Hepatocyte (in vitro differentiated cells): ENCODE measurements around the gene ITGB7. TPM values are rescaled to one million over a fixed set of nuclear protein-coding genes. Genes with fewer than 3 reads are reported as not detected.

Source experiments
- DNase-seq: peaks from one replicate; pipeline ENCODE4 v3.0.0-alpha.2; 2016; ENCODE audit warnings: low spot score
- H2AFZ ChIP-seq: fragments of 200-600 bp; sonication (generic); 2 replicates; pipeline ENCODE4 v1.6.0; 2016; ENCODE audit warnings: antibody characterized with exemption, mild to moderate bottlenecking
- H3K27ac ChIP-seq: fragments of 200-600 bp; sonication (generic); 2 replicates; pipeline ENCODE4 v1.5.1; 2016; ENCODE audit warnings: mild to moderate bottlenecking
- H3K27me3 ChIP-seq: fragments of 200-600 bp; sonication (generic); 2 replicates; pipeline ENCODE4 v1.6.1; 2016
- H3K36me3 ChIP-seq: fragments of 200-600 bp; sonication (generic); replicated peaks from 2 replicates; pipeline ENCODE4 v1.5.1; 2016; ENCODE audit warnings: low read depth; ENCODE audit not compliant: insufficient read depth
- H3K4me1 ChIP-seq: fragments of 200-600 bp; sonication (generic); 2 replicates; pipeline ENCODE4 v1.5.1; 2016; ENCODE audit warnings: mild to moderate bottlenecking, moderate library complexity; ENCODE audit not compliant: insufficient read depth
- H3K4me2 ChIP-seq: fragments of 200-600 bp; sonication (generic); 2 replicates; pipeline ENCODE4 v1.6.0; 2016
- H3K4me3 ChIP-seq: fragments of 200-600 bp; sonication (generic); 2 replicates; pipeline ENCODE4 v1.5.1; 2016; ENCODE audit warnings: mild to moderate bottlenecking
- H3K79me2 ChIP-seq: fragments of 200-600 bp; sonication (generic); 2 replicates; pipeline ENCODE4 v1.6.0; 2017; ENCODE audit warnings: mild to moderate bottlenecking
- H3K9me2 ChIP-seq: fragments of 200-600 bp; sonication (generic); replicated peaks from 2 replicates; pipeline ENCODE4 v1.6.0; 2017; ENCODE audit warnings: mild to moderate bottlenecking; ENCODE audit not compliant: insufficient read depth
- H3K9me3 ChIP-seq: fragments of 200-600 bp; sonication (generic); 2 replicates; pipeline ENCODE4 v1.5.1; 2016; ENCODE audit warnings: low read depth, mild to moderate bottlenecking
- H4K20me1 ChIP-seq: fragments of 200-600 bp; sonication (generic); 2 replicates; pipeline ENCODE4 v1.6.0; 2016; ENCODE audit warnings: mild to moderate bottlenecking; ENCODE audit not compliant: insufficient read depth, poor library complexity, severe bottlenecking
- EZH2 ChIP-seq: fragments of 200-600 bp; sonication (generic); IDR thresholded peaks from 2 replicates; pipeline ENCODE4 v1.6.1; 2016; ENCODE audit warnings: antibody characterized with exemption, mild to moderate bottlenecking, borderline replicate concordance
- EZH2phosphoT487 ChIP-seq: fragments of 200-600 bp; sonication (generic); IDR thresholded peaks from one replicate; pipeline ENCODE4 v1.6.1; 2018; ENCODE audit warnings: antibody characterized with exemption, mild to moderate bottlenecking, low read depth, moderate library complexity; ENCODE audit not compliant: unreplicated experiment, severe bottlenecking
- WGBS: methylation state at CpG from one replicate; pipeline ENCODE4 v1.1.6; 2016; ENCODE audit warnings: low lambda C conversion rate; ENCODE audit errors: missing lambda C conversion rate; 5-methylcytosine and 5-hydroxymethylcytosine counted together
- polyA plus RNA-seq: library from polyadenylated mRNA; unstranded; fragments of >200 nt; fragmentation: Nextera tagmentation; extraction: Ambion mirVana; gene quantifications from 2 replicates; pipeline ENCODE4 v1.2.1, GENCODE V29; 2016
- small RNA-seq: library from RNA; depleted of rRNA; stranded (forward); fragments of <200 nt; gene quantifications from one replicate; pipeline ENCODE3, GENCODE V24; 2014
- total RNA-seq: library from RNA; depleted of rRNA; stranded (reverse); fragments of >200 nt; gene quantifications from 2 replicates; pipeline ENCODE4 v1.2.3, GENCODE V29; 2014
- TF ChIP-seq, protein P1 (sequence below): fragments of 200-600 bp; sonication (generic); IDR thresholded peaks from 2 replicates; pipeline ENCODE4 v1.5.1; 2016; ENCODE audit warnings: antibody characterized with exemption, mild to moderate bottlenecking; ENCODE audit not compliant: poor library complexity

Gene ITGB7
- total and polyA plus RNA-seq, 2 experiments from 2014 or later: 0.23 TPM; not detected in 1

DNA sequence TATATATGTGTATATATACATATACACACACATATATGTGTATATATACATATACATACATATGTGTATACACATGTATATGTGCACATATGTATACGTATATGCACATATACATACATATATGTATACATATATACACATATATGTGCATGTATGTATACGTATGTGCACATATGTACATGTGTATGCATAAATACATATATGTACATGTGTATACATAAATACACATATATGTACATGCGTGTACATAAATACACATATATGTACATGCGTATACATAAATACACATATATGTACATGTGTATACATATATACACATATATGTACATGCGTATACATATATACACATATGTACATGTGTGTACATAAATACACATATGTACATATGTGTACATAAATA is 59.9 kb downstream of the ITGB7 start:
- no peak overlapping the region for H2AFZ ChIP-seq
- no peaks in the 10 kb centered on the region for H3K9me3 ChIP-seq
- no peak overlapping the region for H3K27ac ChIP-seq
- TF ChIP-seq EZH2 (no peak), EZH2phosphoT487 (no peak)
- H3K27me3 ChIP-seq: no peaks in the 10 kb centered on the region
- H3K4me1 ChIP-seq: no peaks in the 10 kb centered on the region
- H3K4me2 ChIP-seq: no peak overlapping the region
- no peaks in the 10 kb centered on the region for H3K79me2 ChIP-seq
- 95% methylated on average over 5 of the region's 5 CpGs for WGBS
- H3K4me3 ChIP-seq: no peak overlapping the region
- H3K36me3 ChIP-seq: no peaks in the 10 kb centered on the region
- no peaks in the 10 kb centered on the region for H3K9me2 ChIP-seq
- no peak for DNase-seq
- H4K20me1 ChIP-seq: no peaks in the 10 kb centered on the region

DNA sequence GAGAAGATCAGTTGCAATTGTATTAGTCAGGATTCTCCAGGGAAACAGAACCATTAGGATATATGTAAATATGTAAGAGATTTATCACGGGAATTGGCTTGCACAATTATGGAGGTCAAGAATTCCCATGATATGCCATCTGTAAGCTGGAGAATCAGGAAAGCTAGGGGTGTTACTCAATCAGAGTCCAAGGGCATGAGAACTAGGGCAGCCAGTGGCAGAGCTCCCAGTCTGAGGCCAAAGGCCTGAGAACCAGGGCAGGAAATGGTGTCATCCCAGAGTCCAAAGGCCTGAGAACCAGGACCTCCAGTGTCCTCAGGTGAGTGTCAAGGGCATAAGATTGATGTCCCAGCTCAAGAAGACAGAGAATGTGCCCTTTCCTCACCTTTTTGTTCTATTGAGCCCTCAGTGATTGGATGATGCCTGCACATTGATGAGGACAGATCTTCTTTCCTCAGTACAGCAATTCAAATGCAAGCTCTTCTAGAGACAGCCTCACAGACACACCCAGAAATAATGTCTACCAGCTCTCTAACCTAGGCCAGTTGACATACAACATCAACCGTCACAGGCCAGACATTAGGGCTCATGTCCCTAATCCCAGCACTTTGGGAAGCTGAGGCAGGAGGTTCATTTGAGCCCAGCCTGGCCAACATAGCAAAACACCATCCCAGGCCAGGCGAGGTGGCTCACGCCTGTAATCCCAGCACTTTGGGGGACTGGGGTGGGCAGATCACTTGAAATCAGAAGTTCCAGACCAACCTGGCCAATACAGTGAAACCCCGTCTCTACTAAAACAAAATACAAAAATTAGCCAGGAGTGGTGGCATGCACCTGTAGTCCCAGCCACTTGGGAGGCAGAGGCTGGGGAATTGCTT is 61.4 kb downstream of the ITGB7 start:
- no peaks in the 10 kb centered on the region for H3K36me3 ChIP-seq
- TF ChIP-seq, protein P1, sequence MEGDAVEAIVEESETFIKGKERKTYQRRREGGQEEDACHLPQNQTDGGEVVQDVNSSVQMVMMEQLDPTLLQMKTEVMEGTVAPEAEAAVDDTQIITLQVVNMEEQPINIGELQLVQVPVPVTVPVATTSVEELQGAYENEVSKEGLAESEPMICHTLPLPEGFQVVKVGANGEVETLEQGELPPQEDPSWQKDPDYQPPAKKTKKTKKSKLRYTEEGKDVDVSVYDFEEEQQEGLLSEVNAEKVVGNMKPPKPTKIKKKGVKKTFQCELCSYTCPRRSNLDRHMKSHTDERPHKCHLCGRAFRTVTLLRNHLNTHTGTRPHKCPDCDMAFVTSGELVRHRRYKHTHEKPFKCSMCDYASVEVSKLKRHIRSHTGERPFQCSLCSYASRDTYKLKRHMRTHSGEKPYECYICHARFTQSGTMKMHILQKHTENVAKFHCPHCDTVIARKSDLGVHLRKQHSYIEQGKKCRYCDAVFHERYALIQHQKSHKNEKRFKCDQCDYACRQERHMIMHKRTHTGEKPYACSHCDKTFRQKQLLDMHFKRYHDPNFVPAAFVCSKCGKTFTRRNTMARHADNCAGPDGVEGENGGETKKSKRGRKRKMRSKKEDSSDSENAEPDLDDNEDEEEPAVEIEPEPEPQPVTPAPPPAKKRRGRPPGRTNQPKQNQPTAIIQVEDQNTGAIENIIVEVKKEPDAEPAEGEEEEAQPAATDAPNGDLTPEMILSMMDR: no peak
- no peak for TF ChIP-seq EZH2
- TF ChIP-seq EZH2phosphoT487: no peak
- H3K27ac ChIP-seq: no peak overlapping the region
- H3K9me3 ChIP-seq: no peaks in the 10 kb centered on the region
- no peaks in the 10 kb centered on the region for H3K9me2 ChIP-seq
- no peak overlapping the region for H3K4me3 ChIP-seq
- no peaks in the 10 kb centered on the region for H3K27me3 ChIP-seq
- peak; percentile 62 for DNase-seq
- WGBS: 92% methylated on average over 5 of the region's 5 CpGs
- H3K79me2 ChIP-seq: no peaks in the 10 kb centered on the region
- no peak overlapping the region for H2AFZ ChIP-seq
- no peak overlapping the region for H3K4me2 ChIP-seq
- no peaks in the 10 kb centered on the region for H4K20me1 ChIP-seq
- H3K4me1 ChIP-seq: no peaks in the 10 kb centered on the region

DNA sequence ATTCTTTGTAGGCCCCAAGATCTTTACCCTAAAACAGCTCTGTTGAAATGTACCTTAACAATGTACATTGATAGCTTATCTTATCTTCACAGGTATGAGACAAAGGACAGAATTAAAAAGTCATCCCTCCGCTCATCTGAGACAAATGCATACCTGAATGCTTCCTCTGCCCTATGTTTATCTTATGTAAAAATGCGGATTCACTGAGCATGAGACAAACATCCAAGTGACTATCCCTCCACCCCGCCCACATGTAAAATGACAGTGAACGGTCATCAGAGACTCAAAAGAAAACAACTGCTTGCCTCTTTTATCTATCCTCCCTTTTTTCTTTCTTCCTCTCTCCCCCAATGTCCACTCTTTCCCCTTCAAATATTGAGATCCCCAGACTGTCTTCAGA is 63.7 kb downstream of the ITGB7 start:
- no peak for DNase-seq
- Histone ChIP-seq H3K79me2 (no peaks in the 10 kb centered on the region), H3K4me3 (no peak overlapping the region), H4K20me1 (no peaks in the 10 kb centered on the region), H3K4me1 (no peaks in the 10 kb centered on the region), H3K9me2 (no peaks in the 10 kb centered on the region), H3K36me3 (no peaks in the 10 kb centered on the region), H3K27me3 (no peaks in the 10 kb centered on the region), H3K9me3 (no peaks in the 10 kb centered on the region), H2AFZ (no peak overlapping the region), H3K4me2 (no peak overlapping the region), H3K27ac (no peak overlapping the region)
- 49% methylated on average over 4 of the region's 4 CpGs for WGBS
- TF ChIP-seq EZH2 (no peak), EZH2phosphoT487 (no peak)
- TF ChIP-seq, protein P1: no peak

Small RNA genes lying within 50 kb of the gene (small RNA-seq; reads per million reads assigned to genes)
- gene HIGD1AP1: not detected

Other genes starting within 250 kb of the ITGB7 start
- gene EIF4B, start 200.8 kb downstream of the ITGB7 start, total RNA-seq: 435 and 449 TPM in 2 replicates
- 53.5 and 65.1 TPM in 2 replicates for gene EIF4B, start 200.8 kb downstream of the ITGB7 start, polyA plus RNA-seq
- gene TNS2, start 157.2 kb downstream of the ITGB7 start, total RNA-seq: 15.9 and 16.9 TPM in 2 replicates
- 32.2 and 41.8 TPM in 2 replicates for gene TNS2, start 157.2 kb downstream of the ITGB7 start, polyA plus RNA-seq
- 19.3 and 20.9 TPM in 2 replicates for gene SPRYD3, start 127.9 kb downstream of the ITGB7 start, total RNA-seq
- gene SPRYD3, start 127.9 kb downstream of the ITGB7 start, polyA plus RNA-seq: 24.6 and 25.8 TPM in 2 replicates
- 21.8 and 25.1 TPM in 2 replicates for gene IGFBP6, start 109.6 kb downstream of the ITGB7 start, total RNA-seq
- 81.2 and 86.0 TPM in 2 replicates for gene IGFBP6, start 109.6 kb downstream of the ITGB7 start, polyA plus RNA-seq
- 18.9 and 21.8 TPM in 2 replicates for gene SOAT2, start 103.8 kb downstream of the ITGB7 start, total RNA-seq
- 28.9 and 29.4 TPM in 2 replicates for gene SOAT2, start 103.8 kb downstream of the ITGB7 start, polyA plus RNA-seq
- 13.2 and 23.2 TPM in 2 replicates for gene ZNF740, start 26.5 kb downstream of the ITGB7 start, total RNA-seq
- gene ZNF740, start 26.5 kb downstream of the ITGB7 start, polyA plus RNA-seq: 4.4 and 4.6 TPM in 2 replicates
- gene CSAD, start 26.3 kb downstream of the ITGB7 start, total RNA-seq: 14.1 and 16.8 TPM in 2 replicates
- 14.3 and 15.7 TPM in 2 replicates for gene CSAD, start 26.3 kb downstream of the ITGB7 start, polyA plus RNA-seq
- gene RARG, start 25.0 kb upstream of the ITGB7 start, total RNA-seq: 15.1 and 20.9 TPM in 2 replicates
- 24.7 and 28.1 TPM in 2 replicates for gene RARG, start 25.0 kb upstream of the ITGB7 start, polyA plus RNA-seq
- gene ESPL1, start 61.0 kb upstream of the ITGB7 start, total RNA-seq: 7.6 and 9.0 TPM in 2 replicates
- 4.4 and 5.8 TPM in 2 replicates for gene ESPL1, start 61.0 kb upstream of the ITGB7 start, polyA plus RNA-seq
- 377 and 379 TPM in 2 replicates for gene PFDN5, start 88.3 kb upstream of the ITGB7 start, total RNA-seq
- gene PFDN5, start 88.3 kb upstream of the ITGB7 start, polyA plus RNA-seq: 415 and 441 TPM in 2 replicates
- 25.5 and 35.8 TPM in 2 replicates for gene MYG1, start 92.4 kb upstream of the ITGB7 start, total RNA-seq
- gene MYG1, start 92.4 kb upstream of the ITGB7 start, polyA plus RNA-seq: 34.6 and 35.9 TPM in 2 replicates
- gene AAAS, start 114.4 kb upstream of the ITGB7 start, total RNA-seq: 57.3 and 60.3 TPM in 2 replicates
- gene AAAS, start 114.4 kb upstream of the ITGB7 start, polyA plus RNA-seq: 70.6 and 79.9 TPM in 2 replicates
- 0.20 TPM in 1 of 2 replicates, not detected in the other for gene SP7, start 129.1 kb upstream of the ITGB7 start, total RNA-seq
- 0.60 TPM in 1 of 2 replicates, not detected in the other for gene SP7, start 129.1 kb upstream of the ITGB7 start, polyA plus RNA-seq
- 48.0 and 53.3 TPM in 2 replicates for gene SP1, start 172.9 kb upstream of the ITGB7 start, total RNA-seq
- 11.0 and 12.8 TPM in 2 replicates for gene SP1, start 172.9 kb upstream of the ITGB7 start, polyA plus RNA-seq
- gene AMHR2, start 216.6 kb upstream of the ITGB7 start, total RNA-seq: 6.4 and 13.9 TPM in 2 replicates
- 12.8 and 16.9 TPM in 2 replicates for gene AMHR2, start 216.6 kb upstream of the ITGB7 start, polyA plus RNA-seq
- 135 and 150 TPM in 2 replicates for gene PRR13, start 234.5 kb upstream of the ITGB7 start, total RNA-seq
- 457 and 458 TPM in 2 replicates for gene PRR13, start 234.5 kb upstream of the ITGB7 start, polyA plus RNA-seq
- 343 and 389 TPM in 2 replicates for gene PCBP2, start 244.9 kb upstream of the ITGB7 start, total RNA-seq
- 132 and 133 TPM in 2 replicates for gene PCBP2, start 244.9 kb upstream of the ITGB7 start, polyA plus RNA-seq